HUES48 (cell line): Measurements from ENCODE around the gene SGSM1.

Source experiments
- H3K27ac ChIP-seq: one replicate; pipeline ENCODE4 v1.7.0; 2013; ENCODE audit warnings: low read depth, low read length, inconsistent platforms
- H3K27me3 ChIP-seq: 2 replicates; pipeline ENCODE4 v1.6.1; 2013; ENCODE audit warnings: mild to moderate bottlenecking, low read length; ENCODE audit not compliant: control insufficient read depth, insufficient read depth
- H3K36me3 ChIP-seq: 2 replicates; pipeline ENCODE4 v1.6.1; 2013; ENCODE audit warnings: low read length; ENCODE audit not compliant: control insufficient read depth, insufficient read depth
- H3K4me1 ChIP-seq: 2 replicates; pipeline ENCODE4 v1.6.1; 2013; ENCODE audit warnings: mild to moderate bottlenecking, low read length; ENCODE audit not compliant: control insufficient read depth, insufficient read depth
- H3K4me3 ChIP-seq: 2 replicates; pipeline ENCODE4 v1.5.1; 2013; ENCODE audit warnings: mild to moderate bottlenecking, low read depth, low read length
- H3K9ac ChIP-seq: 2 replicates; pipeline ENCODE4 v1.6.1; 2013; ENCODE audit warnings: mild to moderate bottlenecking, low read depth, low read length, moderate library complexity
- H3K9me3 ChIP-seq: 2 replicates; pipeline ENCODE4 v1.6.1; 2013; ENCODE audit warnings: low read length; ENCODE audit not compliant: control insufficient read depth, insufficient read depth

Gene SGSM1

GRCh38 chr22:24969560-24970301 is 163.7 kb downstream of the SGSM1 start:
- H3K4me3 ChIP-seq: no peak overlapping the region
- no peaks in the 10 kb centered on the region for H3K27me3 ChIP-seq
- H3K9ac ChIP-seq: no peak overlapping the region
- no peaks in the 10 kb centered on the region for H3K36me3 ChIP-seq
- H3K9me3 ChIP-seq: no peaks in the 10 kb centered on the region
- peak overlapping the region; percentile 84 for H3K27ac ChIP-seq
- H3K4me1 ChIP-seq: peaks cover 21% of the 10 kb centered on the region

GRCh38 chr22:24972369-24972768 is 166.4 kb downstream of the SGSM1 start:
- Histone ChIP-seq H3K27ac (no peak overlapping the region), H3K9ac (no peak overlapping the region), H3K27me3 (no peaks in the 10 kb centered on the region), H3K36me3 (no peaks in the 10 kb centered on the region), H3K9me3 (no peaks in the 10 kb centered on the region), H3K4me3 (no peak overlapping the region), H3K4me1 (peaks cover 40% of the 10 kb centered on the region)

GRCh38 chr22:24973872-24974271 is 167.9 kb downstream of the SGSM1 start:
- Histone ChIP-seq H3K36me3 (no peaks in the 10 kb centered on the region), H3K4me3 (no peak overlapping the region), H3K9me3 (no peaks in the 10 kb centered on the region), H3K27me3 (no peaks in the 10 kb centered on the region), H3K4me1 (peaks cover 32% of the 10 kb centered on the region), H3K9ac (no peak overlapping the region), H3K27ac (no peak overlapping the region)

GRCh38 chr22:24975125-24975640 is 169.2 kb downstream of the SGSM1 start:
- H3K9ac ChIP-seq: no peak overlapping the region
- H3K4me3 ChIP-seq: no peak overlapping the region
- no peaks in the 10 kb centered on the region for H3K36me3 ChIP-seq
- H3K4me1 ChIP-seq: peaks cover 23% of the 10 kb centered on the region
- no peak overlapping the region for H3K27ac ChIP-seq
- H3K9me3 ChIP-seq: no peaks in the 10 kb centered on the region
- no peaks in the 10 kb centered on the region for H3K27me3 ChIP-seq

- H3K27ac ChIP-seq: peak overlapping the region; percentile 75
These were observed 169.9 kb downstream of the SGSM1 start for GRCh38 chr22:24975813-24976341.

GRCh38 chr22:24976442-24977218 is 170.6 kb downstream of the SGSM1 start:
- Histone ChIP-seq H3K27me3 (no peaks in the 10 kb centered on the region), H3K36me3 (no peaks in the 10 kb centered on the region), H3K9me3 (no peaks in the 10 kb centered on the region), H3K9ac (no peak overlapping the region), H3K4me3 (no peak overlapping the region), H3K27ac (peak overlapping the region; percentile 75), H3K4me1 (peaks cover 20% of the 10 kb centered on the region; the same call in 1 of the 2 replicates)

More at GRCh38 chr22:24975813-24976341, 169.9 kb downstream of the SGSM1 start:
- Histone ChIP-seq H3K4me3 (no peak overlapping the region), H3K4me1 (peaks cover 20% of the 10 kb centered on the region; the same call in 1 of the 2 replicates), H3K36me3 (no peaks in the 10 kb centered on the region), H3K9me3 (no peaks in the 10 kb centered on the region), H3K9ac (no peak overlapping the region), H3K27me3 (no peaks in the 10 kb centered on the region)
